GM12892 (cell line): ENCODE measurements around the gene TUBA8.

Experiments
- POLR2AphosphoS5 ChIP-seq: IDR thresholded peaks from 2 replicates; pipeline ENCODE4 v1.6.1; 2011; ENCODE audit warnings: low read depth, low read length, control low read depth
- TAF1 ChIP-seq: IDR thresholded peaks from 2 replicates; pipeline ENCODE4 v1.6.1; 2011; ENCODE audit warnings: low read depth, mild to moderate bottlenecking, control low read depth, low read length, borderline replicate concordance

DNA sequence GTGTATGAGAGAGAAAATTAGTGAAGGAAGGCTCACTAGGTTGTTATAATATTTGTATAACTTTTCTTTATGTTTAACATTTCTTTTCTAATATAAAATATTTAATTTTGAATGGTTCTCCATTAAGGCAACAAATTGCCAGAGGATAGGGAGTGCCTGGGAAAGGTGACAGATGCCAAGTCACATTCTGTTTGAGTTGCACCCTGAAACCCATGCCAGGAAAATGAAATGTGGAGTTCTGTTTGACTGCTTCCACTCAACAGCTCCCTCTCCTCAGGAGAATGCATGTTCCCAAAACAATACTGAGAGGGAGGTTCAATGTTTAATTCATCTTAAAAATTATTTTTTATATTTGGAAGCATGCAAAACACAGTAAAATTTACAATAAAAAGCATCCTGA, 33.5 kb downstream of the TUBA8 start:
- TF ChIP-seq POLR2AphosphoS5 (no peak), TAF1 (no peak)
